Measurements from ENCODE around the gene IL16. TPM values are rescaled to one million over a fixed set of nuclear protein-coding genes. Genes with fewer than 3 reads are reported as not detected.
A peak's percentile ranks its signal among the peaks of the same experiment; 100 is the strongest.

The IL16 gene
- total RNA-seq, 4 donors from 2014 or later: 13.5 to 34.9 (median 19.8) TPM

DNA sequence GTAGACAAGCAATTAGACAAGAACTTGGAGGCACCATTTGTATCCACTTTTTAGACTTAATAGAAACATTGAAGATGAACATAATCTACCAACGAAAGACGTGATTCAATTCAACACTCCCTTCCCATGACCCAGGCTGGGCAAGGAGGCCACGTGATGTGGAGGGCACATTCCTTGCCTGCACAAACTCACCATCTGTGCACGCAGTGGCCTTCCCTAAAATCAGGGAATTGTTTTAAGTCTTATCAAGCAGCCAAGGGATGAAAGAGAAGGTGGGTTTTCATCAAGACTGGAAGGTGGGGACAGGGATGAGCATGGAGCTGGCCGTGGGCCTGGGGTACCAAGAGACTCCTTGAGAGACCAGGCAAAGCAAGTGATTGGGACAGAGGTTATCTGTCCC, 113.8 kb downstream of the IL16 start:
- no peaks in the 10 kb centered on the region for H3K27me3 ChIP-seq
- peaks cover 0 to 64% (median 42%) of the 10 kb centered on the region in 4 donors for H3K36me3 ChIP-seq
- WGBS: 91% methylated on average over 5 of the region's 5 CpGs
- H3K27ac ChIP-seq (replicated peaks in 1 of 4): peak overlapping the region in 2 of 4 donors; percentile 3 to 14
- intact Hi-C loops (cut with DNase I): no loop called here
- DNase-seq (ENCODE audit: extremely low spot score): no peak
- H3K4me1 ChIP-seq: peaks cover 5 to 26% (median 22%) of the 10 kb centered on the region in 4 donors
- H3K4me3 ChIP-seq: no peak overlapping the region
- H3K9me3 ChIP-seq: no peaks in the 10 kb centered on the region
- TF ChIP-seq, protein P1, sequence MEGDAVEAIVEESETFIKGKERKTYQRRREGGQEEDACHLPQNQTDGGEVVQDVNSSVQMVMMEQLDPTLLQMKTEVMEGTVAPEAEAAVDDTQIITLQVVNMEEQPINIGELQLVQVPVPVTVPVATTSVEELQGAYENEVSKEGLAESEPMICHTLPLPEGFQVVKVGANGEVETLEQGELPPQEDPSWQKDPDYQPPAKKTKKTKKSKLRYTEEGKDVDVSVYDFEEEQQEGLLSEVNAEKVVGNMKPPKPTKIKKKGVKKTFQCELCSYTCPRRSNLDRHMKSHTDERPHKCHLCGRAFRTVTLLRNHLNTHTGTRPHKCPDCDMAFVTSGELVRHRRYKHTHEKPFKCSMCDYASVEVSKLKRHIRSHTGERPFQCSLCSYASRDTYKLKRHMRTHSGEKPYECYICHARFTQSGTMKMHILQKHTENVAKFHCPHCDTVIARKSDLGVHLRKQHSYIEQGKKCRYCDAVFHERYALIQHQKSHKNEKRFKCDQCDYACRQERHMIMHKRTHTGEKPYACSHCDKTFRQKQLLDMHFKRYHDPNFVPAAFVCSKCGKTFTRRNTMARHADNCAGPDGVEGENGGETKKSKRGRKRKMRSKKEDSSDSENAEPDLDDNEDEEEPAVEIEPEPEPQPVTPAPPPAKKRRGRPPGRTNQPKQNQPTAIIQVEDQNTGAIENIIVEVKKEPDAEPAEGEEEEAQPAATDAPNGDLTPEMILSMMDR (IDR thresholded peaks at IDR 0.05): no peak
- no peak for TF ChIP-seq POLR2AphosphoS5 (IDR thresholded peaks at IDR 0.05)
- no peak for TF ChIP-seq EP300 (IDR thresholded peaks at IDR 0.05)
- TF ChIP-seq POLR2A (IDR thresholded peaks at IDR 0.05; ENCODE audit: low read depth): no peak

DNA sequence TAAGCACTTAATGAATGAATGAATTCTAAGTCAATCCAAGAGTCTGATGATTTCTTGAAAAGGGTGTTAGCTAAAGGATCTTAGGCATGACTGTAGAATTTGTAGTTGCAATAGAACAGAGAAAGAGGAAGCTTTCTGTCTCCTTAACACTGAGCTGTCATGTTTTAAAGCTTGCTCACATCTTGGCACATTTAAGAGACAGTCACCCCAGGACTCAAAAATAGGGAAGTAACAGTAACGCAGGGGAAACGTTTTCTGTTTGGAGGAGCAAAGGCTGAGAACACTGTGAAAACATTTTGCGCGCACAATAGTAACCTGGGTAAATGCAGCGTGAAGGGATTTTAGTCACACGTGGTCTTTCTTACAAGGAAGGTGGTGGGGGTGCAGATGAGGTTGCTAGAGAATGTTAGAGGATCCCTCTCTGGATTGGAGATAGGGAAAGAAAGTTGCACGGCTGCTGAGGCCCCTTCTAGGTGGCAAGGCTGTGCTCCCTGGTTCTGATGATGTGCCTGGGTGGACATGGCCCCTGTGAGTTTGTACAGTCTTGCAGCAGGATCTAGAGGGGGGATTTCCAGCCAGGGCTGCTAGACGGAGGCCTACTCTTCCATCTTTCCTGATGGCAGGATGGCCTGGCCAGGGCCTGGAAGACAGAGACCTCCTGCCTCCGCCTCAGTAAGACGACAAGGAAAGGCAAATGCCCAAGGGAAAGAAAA, 115.2 kb downstream of the IL16 start:
- Histone ChIP-seq H3K27me3 (no peaks in the 10 kb centered on the region), H3K4me3 (no peak overlapping the region), H3K36me3 (peaks cover 0 to 55% (median 39%) of the 10 kb centered on the region in 4 donors), H3K9me3 (no peaks in the 10 kb centered on the region), H3K27ac (replicated peaks in 1 of 4) (peak overlapping the region; percentile 60 to 74 (median 66)), H3K4me1 (peaks cover 5 to 26% (median 22%) of the 10 kb centered on the region in 4 donors)
- intact Hi-C loops (cut with DNase I): no loop called here
- no peak for DNase-seq (ENCODE audit: extremely low spot score)
- TF ChIP-seq EP300 (IDR thresholded peaks at IDR 0.05) (no peak), POLR2AphosphoS5 (IDR thresholded peaks at IDR 0.05) (no peak), POLR2A (IDR thresholded peaks at IDR 0.05; ENCODE audit: low read depth) (no peak)
- TF ChIP-seq, protein P1 (IDR thresholded peaks at IDR 0.05): no peak
- 68% methylated on average over 10 of the region's 10 CpGs for WGBS

DNA sequence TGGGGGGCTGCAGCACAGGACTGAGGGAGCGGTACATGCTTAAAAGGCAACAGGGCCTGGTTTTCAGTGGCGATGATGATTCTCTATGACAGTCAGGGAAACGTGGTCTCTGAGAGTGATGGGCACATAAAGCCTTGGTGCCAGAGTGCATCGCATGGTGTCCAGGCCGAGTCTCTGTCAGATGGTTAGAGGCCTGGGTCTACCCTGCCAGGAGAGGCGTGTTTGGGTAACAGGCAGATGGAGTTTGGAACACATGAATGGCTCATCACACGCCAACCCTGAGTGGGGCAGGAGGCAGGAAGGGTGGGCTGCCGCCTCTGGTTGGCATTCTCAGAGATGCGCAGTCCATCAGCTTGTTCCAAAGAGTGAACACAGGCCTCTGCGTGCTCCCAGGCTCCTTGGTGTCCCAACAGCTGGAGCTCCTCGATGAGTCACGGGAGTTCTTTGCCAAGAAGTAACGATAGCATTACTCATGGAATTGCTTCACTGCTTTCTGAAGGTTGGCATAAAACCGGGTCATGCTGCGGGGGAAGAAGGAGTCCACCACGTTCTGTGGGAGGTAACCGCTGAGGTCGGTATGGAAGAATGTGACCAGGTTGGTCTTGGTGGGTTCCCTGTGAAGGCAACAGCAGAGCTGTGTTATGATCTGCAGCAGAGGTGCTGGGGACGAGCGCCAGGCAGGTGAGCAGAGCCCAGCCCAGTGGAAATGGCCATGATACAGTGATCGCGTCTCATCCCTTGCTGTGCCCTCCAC, 116.3 kb downstream of the IL16 start:
- intact Hi-C loops (cut with DNase I): no loop called here
- TF ChIP-seq POLR2AphosphoS5 (IDR thresholded peaks at IDR 0.05) (peak; percentile 79 to 85), EP300 (IDR thresholded peaks at IDR 0.05) (no peak), POLR2A (IDR thresholded peaks at IDR 0.05; ENCODE audit: low read depth) (no peak)
- TF ChIP-seq, protein P1 (IDR thresholded peaks at IDR 0.05): no peak
- Histone ChIP-seq H3K36me3 (peaks cover 4 to 54% (median 40%) of the 10 kb centered on the region in 4 donors), H3K27me3 (no peaks in the 10 kb centered on the region), H3K27ac (replicated peaks in 1 of 4) (peak overlapping the region; percentile 60 to 74 (median 66)), H3K9me3 (no peaks in the 10 kb centered on the region), H3K4me3 (no peak overlapping the region), H3K4me1 (peaks cover 5 to 26% (median 22%) of the 10 kb centered on the region in 4 donors)
- peak; percentile 93 for DNase-seq (ENCODE audit: extremely low spot score)
- WGBS: 61% methylated on average over 12 of the region's 22 CpGs

- intact Hi-C loops (cut with DNase I): no loop called here
- Histone ChIP-seq H3K9me3 (no peaks in the 10 kb centered on the region), H3K27me3 (no peaks in the 10 kb centered on the region), H3K4me3 (no peak overlapping the region), H3K27ac (replicated peaks in 1 of 4) (peak overlapping the region; percentile 60 to 74 (median 66)), H3K36me3 (peaks cover 9 to 54% (median 39%) of the 10 kb centered on the region in 4 donors), H3K4me1 (peaks cover 5 to 26% (median 22%) of the 10 kb centered on the region in 4 donors)
- no peak for TF ChIP-seq EP300 (IDR thresholded peaks at IDR 0.05)
- TF ChIP-seq, protein P1 (IDR thresholded peaks at IDR 0.05): no peak
- no peak for TF ChIP-seq POLR2AphosphoS5 (IDR thresholded peaks at IDR 0.05)
- TF ChIP-seq POLR2A (IDR thresholded peaks at IDR 0.05; ENCODE audit: low read depth): no peak
- DNase-seq (ENCODE audit: extremely low spot score): no peak
- WGBS: 92% methylated on average over 5 of the region's 5 CpGs
Measured at GRCh38 chr15:81313686-81314085, 117.0 kb downstream of the IL16 start.
